GM12878 (cell line): ENCODE data around the gene AMN1. TPM values are rescaled to one million over a fixed set of nuclear protein-coding genes. Genes with fewer than 3 reads are reported as not detected.

Experiments used
- ATAC-seq: fragments of 200-7000 bp; cut with Tn5 transposase; 3 replicates; pipeline ENCODE4 v1.9.1; 2020; ENCODE audit warnings: mild to moderate bottlenecking, moderate library complexity
- BruUV-seq: library from RNA; stranded (reverse); fragments of 400-500 nt; replicated peaks from 2 replicates; lab custom pipeline; 2021; lab: Mats Ljungman, UMichigan
- CTCF ChIA-PET: fragments of 300-600 bp; sonication (Branson Sonifier 250); formaldehyde crosslinking; extraction: SDS; loops from one replicate; lab custom pipeline; 2021; ENCODE audit warnings: inconsistent platforms; lab: Yijun Ruan, JAX
- POLR2A ChIA-PET: fragments of 350-600 bp; formaldehyde crosslinking; extraction: SDS; loops from one replicate; lab custom pipeline; 2021; ENCODE audit warnings: inconsistent platforms; lab: Charles Lee
- RAD21 ChIA-PET: fragments of 300-600 bp; sonication (Branson Sonifier 250); formaldehyde crosslinking; loops from one replicate; lab custom pipeline; 2023; ENCODE audit warnings: antibody characterized with exemption; ENCODE audit not compliant: unreplicated experiment; lab: Charles Lee
- SMC1A ChIA-PET: fragments of 300-600 bp; sonication (Branson Sonifier 250); formaldehyde crosslinking; loops from one replicate; lab custom pipeline; 2023; ENCODE audit not compliant: unreplicated experiment, uncharacterized antibody; lab: Charles Lee
- DNase-seq: peaks from one replicate; pipeline ENCODE4 v3.0.0-alpha.2; 2011; ENCODE audit warnings: low read depth, low spot score
- FAIRE-seq: peaks from 3 replicates; lab custom pipeline; 2011; peaks lifted over from hg19 to GRCh38; lab: Jason Lieb, UNC
- H2AFZ ChIP-seq: 2 replicates; pipeline ENCODE4 v1.6.0; 2011; ENCODE audit warnings: low read depth, low read length, control low read depth; ENCODE audit not compliant: control insufficient read depth
- H3K27ac ChIP-seq: 2 replicates; pipeline ENCODE4 v1.5.1; 2011; ENCODE audit warnings: control low read depth; ENCODE audit not compliant: control insufficient read depth, insufficient read depth
- H3K27me3 ChIP-seq, 2 experiments: replicated peaks in 1 of 2; 2 replicates each; pipeline versions ENCODE4 v1.6.0 to v1.6.1; 2011; ENCODE audit warnings: low read length in 1 of 2; ENCODE audit not compliant: control insufficient read depth in 2 of 2, insufficient read depth in 2 of 2
- H3K36me3 ChIP-seq, 2 experiments: 2 replicates each; pipeline ENCODE4 v1.5.1; 2011; ENCODE audit warnings: low read length in 1 of 2; ENCODE audit not compliant: control insufficient read depth in 2 of 2, insufficient read depth in 2 of 2
- H3K4me1 ChIP-seq: 2 replicates; pipeline ENCODE4 v1.6.1; 2011; ENCODE audit warnings: mild to moderate bottlenecking, low read length, moderate library complexity, mixed read lengths; ENCODE audit not compliant: control insufficient read depth, insufficient read depth
- H3K4me2 ChIP-seq: 2 replicates; pipeline ENCODE4 v1.6.0; 2011; ENCODE audit warnings: control low read depth; ENCODE audit not compliant: control insufficient read depth, insufficient read depth
- H3K4me3 ChIP-seq: fragments of 200-600 bp; sonication (generic); 2 replicates; pipeline ENCODE4 v1.5.1; 2016
- H3K79me2 ChIP-seq: 2 replicates; pipeline ENCODE4 v1.6.0; 2011; ENCODE audit warnings: low read length; ENCODE audit not compliant: control insufficient read depth, insufficient read depth
- H3K9ac ChIP-seq: 2 replicates; pipeline ENCODE4 v1.8.0; 2011; ENCODE audit warnings: low read length, control low read depth, mixed read lengths; ENCODE audit not compliant: control insufficient read depth, insufficient read depth
- H3K9me3 ChIP-seq: replicated peaks from 3 replicates; pipeline ENCODE4 v1.5.1; 2011; ENCODE audit warnings: mild to moderate bottlenecking, low read length; ENCODE audit not compliant: control insufficient read depth, insufficient read depth
- H4K20me1 ChIP-seq: 2 replicates; pipeline ENCODE4 v1.6.0; 2011; ENCODE audit not compliant: control insufficient read depth, insufficient read depth
- ATF2 ChIP-seq: IDR thresholded peaks from 2 replicates; pipeline ENCODE4 v1.6.1; 2012; ENCODE audit warnings: low read length, inconsistent platforms
- CBX3 ChIP-seq: fragments of 200-600 bp; sonication (generic); IDR thresholded peaks from 2 replicates; pipeline ENCODE4 v1.6.1; 2016; ENCODE audit warnings: low read depth, borderline replicate concordance
- RELA ChIP-seq: fragments of 450-650 bp; IDR thresholded peaks from 2 replicates; pipeline ENCODE4 v1.8.0; 2014; ENCODE audit warnings: borderline replicate concordance; ENCODE audit not compliant: partially characterized antibody
- SKIL ChIP-seq: fragments of 450-650 bp; IDR thresholded peaks from 2 replicates; pipeline ENCODE4 v1.6.1; 2017; ENCODE audit warnings: mild to moderate bottlenecking, low read depth, inconsistent platforms; ENCODE audit not compliant: poor library complexity, severe bottlenecking
- SP1 ChIP-seq: IDR thresholded peaks from one replicate; pipeline ENCODE4 v1.6.1; 2011; ENCODE audit warnings: low read depth, low read length
- SRF ChIP-seq, 2 experiments: IDR thresholded peaks; 2 replicates each; pipeline ENCODE4 v1.6.1; 2011; ENCODE audit warnings: low read depth in 2 of 2, low read length in 2 of 2, mild to moderate bottlenecking in 1 of 2, moderate library complexity in 1 of 2
- USF2 ChIP-seq: IDR thresholded peaks from 2 replicates; pipeline ENCODE4 v1.6.1; 2011; ENCODE audit warnings: low read depth, low read length, improper control_type of control experiment, borderline replicate concordance
- YBX1 ChIP-seq: fragments of 450-650 bp; IDR thresholded peaks from 2 replicates; pipeline ENCODE4 v1.6.1; 2016; ENCODE audit warnings: antibody characterized with exemption
- ZBTB11 ChIP-seq: fragments of 450-650 bp; formaldehyde crosslinking; IDR thresholded peaks from 2 replicates; pipeline ENCODE4 v1.5.0; 2022; ENCODE audit warnings: mild to moderate bottlenecking, missing genetic modification characterization
- ZNF622 ChIP-seq: fragments of 450-650 bp; IDR thresholded peaks from 2 replicates; pipeline ENCODE4 v1.6.1; 2017; ENCODE audit warnings: mild to moderate bottlenecking, inconsistent platforms
- in situ Hi-C: fragments of 300-500 bp; cut with MboI; formaldehyde crosslinking; loops from 9 replicates; pipeline ENCODE4 v1.14.3; 2018; ENCODE audit warnings: mixed read lengths
- intact Hi-C: fragments of 100-400 bp; cut with micrococcal nuclease; formaldehyde crosslinking; loops from one replicate; pipeline ENCODE4 v1.14.2; 2022; ENCODE audit not compliant: unreplicated experiment
- polyA plus RNA-seq, 11 experiments: library from polyadenylated mRNA; depleted of rRNA in 4 of 11; unstranded in 6 of 11; stranded (reverse) in 5 of 11; fragments of >200 nt; fragmentation: Nextera tagmentation in 4 of 11; fragmentation: Illumina TruSeq in 1 of 11; extraction: Ambion mirVana in 4 of 11; extraction: Trizol in 1 of 11; gene quantifications; 1 replicate in 1 of 11; 2 replicates in 10 of 11; pipeline versions ENCODE4 v1.2.1 to v1.2.3, GENCODE V29; 2011 to 2016; ENCODE audit warnings: inconsistent platforms in 2 of 11, missing spikeins in 2 of 11, low read depth in 1 of 11
- total RNA-seq, 4 experiments: library from RNA; depleted of rRNA in 3 of 4; stranded (reverse); fragments of >200 nt in 3 of 4; fragmentation: Illumina TruSeq in 1 of 4; extraction: Trizol in 1 of 4; gene quantifications; 2 replicates each; pipeline versions ENCODE4 v1.2.1 to v1.2.3, GENCODE V29; 2013 to 2021

AMN1 gene
- total and polyA plus RNA-seq, 10 of the 15 experiments (the other 5 are each of a cell fraction or from before 2014, with no cell fraction given): 5.4 to 19.3 (median 9.3) TPM

- Histone ChIP-seq H3K4me3 (no peak overlapping the region), H2AFZ (no peak overlapping the region), H3K9me3 (no peaks in the 10 kb centered on the region; the same call in 2 of the 3 replicates), H3K79me2 (peaks cover 9% of the 10 kb centered on the region), H3K4me1 (peaks cover 26% of the 10 kb centered on the region), H3K36me3 (no peaks in the 10 kb centered on the region), H3K27ac (no peak overlapping the region), H4K20me1 (no peaks in the 10 kb centered on the region), H3K9ac (no peak overlapping the region), H3K4me2 (no peak overlapping the region), H3K27me3 (no peaks in the 10 kb centered on the region)
- ATAC-seq: no peak
- ChIA-PET SMC1A (interaction anchor here (0.8 to 11.6 kb wide), 8 partner anchors 12 to 949 kb away, joined by 3 to 83 read pairs (median 19); no protein-coding TSS in a partner anchor), CTCF (no interaction called here), RAD21 (interaction anchor here (1.0 to 3.4 kb wide), 6 partner anchors 11 to 81 kb away, joined by 3 to 25 read pairs (median 6); no protein-coding TSS in a partner anchor), POLR2A (interaction anchor here (0.6 to 10.1 kb wide), 5 partner anchors 18 to 275 kb away, joined by 3 to 82 read pairs (median 4); no protein-coding TSS in a partner anchor)
- TF ChIP-seq RELA: no peak
- TF ChIP-seq USF2: no peak
- TF ChIP-seq YBX1: no peak
- no peak for TF ChIP-seq SRF (IDR thresholded peaks at IDR 0.05; ENCODE audit: low read depth in 2 of 2, low read length in 2 of 2)
- TF ChIP-seq ZNF622: no peak
- TF ChIP-seq ZBTB11 (CRISPR knock-in tag): no peak
- TF ChIP-seq ATF2: no peak
- no peak for TF ChIP-seq CBX3
- TF ChIP-seq SP1: no peak
- TF ChIP-seq SKIL: no peak
- no peak for FAIRE-seq
- no TSS peak for BruUV-seq
- intact Hi-C loops: loop anchor here (5.0 to 10.0 kb wide), 2 partner anchors 81 to 168 kb away; no protein-coding TSS in a partner anchor
- no peak for DNase-seq
- in situ Hi-C loops: no loop called here
Measured at GRCh38 chr12:31726575-31726974, 2.2 kb downstream of the AMN1 start.
